Liver (tissue), 9 donors: ENCODE data around the gene PDHA1. TPM values are rescaled to one million over a fixed set of nuclear protein-coding genes. Genes with fewer than 3 reads are reported as not detected.

ENCODE experiments used
- DNase-seq: peaks from one replicate; pipeline ENCODE4 v3.0.0-alpha.2; 2017; ENCODE audit warnings: low spot score
- H3K27ac ChIP-seq, 2 donors: one replicate each; pipeline ENCODE4 v1.7.0; 2013; ENCODE audit warnings: inconsistent platforms in 2 of 2, low read length in 2 of 2, control low read depth in 1 of 2, low read depth in 1 of 2, mild to moderate bottlenecking in 1 of 2
- H3K27me3 ChIP-seq, 4 donors: one replicate each; pipeline versions ENCODE4 v1.6.1 to v1.7.0; 2013; ENCODE audit warnings: low read length in 3 of 4, inconsistent platforms in 1 of 4, mild to moderate bottlenecking in 1 of 4, moderate library complexity in 1 of 4; ENCODE audit not compliant: control insufficient read depth in 4 of 4, insufficient read depth in 4 of 4
- H3K36me3 ChIP-seq, 4 donors: one replicate each; pipeline versions ENCODE4 v1.6.1 to v1.7.0; 2013; ENCODE audit warnings: low read length in 3 of 4, mild to moderate bottlenecking in 3 of 4, low read depth in 1 of 4, moderate library complexity in 1 of 4; ENCODE audit not compliant: control insufficient read depth in 4 of 4, insufficient read depth in 3 of 4
- H3K4me1 ChIP-seq, 4 donors: one replicate each; pipeline versions ENCODE4 v1.6.1 to v1.7.0; 2013; ENCODE audit warnings: low read length in 3 of 4, mild to moderate bottlenecking in 3 of 4, moderate library complexity in 1 of 4; ENCODE audit not compliant: control insufficient read depth in 4 of 4, insufficient read depth in 4 of 4
- H3K4me3 ChIP-seq, 3 donors: one replicate each; pipeline versions ENCODE4 v1.6.1 to v1.7.0; 2013; ENCODE audit warnings: low read length in 3 of 3, control low read depth in 1 of 3, low read depth in 1 of 3, mild to moderate bottlenecking in 1 of 3
- H3K9ac ChIP-seq, 2 donors: one replicate each; pipeline ENCODE4 v1.7.0; 2013; ENCODE audit warnings: low read length in 2 of 2, mild to moderate bottlenecking in 2 of 2, moderate library complexity in 2 of 2, control low read depth in 1 of 2, low read depth in 1 of 2
- H3K9me3 ChIP-seq, 4 donors: one replicate each; pipeline versions ENCODE4 v1.6.1 to v1.7.0; 2013; ENCODE audit warnings: low read length in 3 of 4; ENCODE audit not compliant: control insufficient read depth in 4 of 4
- CTCF ChIP-seq: fragments of 150-350 bp; IDR thresholded peaks from 2 replicates; pipeline ENCODE4 v1.5.1; 2017; ENCODE audit warnings: improper control_type of control experiment, low read depth, low read length; ENCODE audit not compliant: missing input control
- EGR1 ChIP-seq, 2 donors: IDR thresholded peaks; 2 replicates each; pipeline ENCODE4 v1.6.1; 2016 to 2018; ENCODE audit warnings: antibody characterized with exemption in 2 of 2, low read depth in 2 of 2
- FOXA1 ChIP-seq: IDR thresholded peaks from 2 replicates; pipeline ENCODE4 v1.6.1; 2016; ENCODE audit warnings: antibody characterized with exemption
- FOXA2 ChIP-seq: IDR thresholded peaks from 2 replicates; pipeline ENCODE4 v1.6.1; 2016; ENCODE audit warnings: antibody characterized with exemption
- GABPA ChIP-seq, 2 donors: IDR thresholded peaks in 1 of 2; conservative IDR thresholded peaks in 1 of 2; 2 replicates each; pipeline ENCODE4 v1.6.1; 2016; ENCODE audit warnings: antibody characterized with exemption in 2 of 2, mild to moderate bottlenecking in 1 of 2, moderate library complexity in 1 of 2
- HNF4A ChIP-seq, 2 donors: conservative IDR thresholded peaks; 2 replicates each; pipeline ENCODE4 v1.6.1; 2016; ENCODE audit warnings: antibody characterized with exemption in 2 of 2, mild to moderate bottlenecking in 2 of 2
- HNF4G ChIP-seq: IDR thresholded peaks from 2 replicates; pipeline ENCODE4 v1.6.1; 2016; ENCODE audit warnings: antibody characterized with exemption
- JUND ChIP-seq, 2 donors: IDR thresholded peaks; 2 replicates each; pipeline ENCODE4 v1.6.1; 2016; ENCODE audit warnings: antibody characterized with exemption in 2 of 2
- MAX ChIP-seq: IDR thresholded peaks from 2 replicates; pipeline ENCODE4 v1.6.1; 2016; ENCODE audit warnings: antibody characterized with exemption
- NR2F2 ChIP-seq: IDR thresholded peaks from 2 replicates; pipeline ENCODE4 v1.6.1; 2016; ENCODE audit warnings: antibody characterized with exemption
- RAD21 ChIP-seq, 2 donors: IDR thresholded peaks; 2 replicates each; pipeline ENCODE4 v1.6.1; 2016; ENCODE audit warnings: antibody characterized with exemption in 2 of 2, mild to moderate bottlenecking in 2 of 2
- RXRA ChIP-seq, 2 donors: IDR thresholded peaks; 2 replicates each; pipeline ENCODE4 v1.6.1; 2017 to 2018; ENCODE audit warnings: antibody characterized with exemption in 2 of 2, mild to moderate bottlenecking in 1 of 2
- SP1 ChIP-seq: IDR thresholded peaks from 2 replicates; pipeline ENCODE4 v1.6.1; 2018; ENCODE audit warnings: antibody characterized with exemption, mild to moderate bottlenecking
- TAF1 ChIP-seq: conservative IDR thresholded peaks from 2 replicates; pipeline ENCODE4 v1.6.1; 2016; ENCODE audit warnings: antibody characterized with exemption, mild to moderate bottlenecking
- YY1 ChIP-seq: IDR thresholded peaks from 2 replicates; pipeline ENCODE4 v1.6.1; 2016; ENCODE audit warnings: antibody characterized with exemption, mild to moderate bottlenecking
- WGBS: extraction: QIAGEN DNeasy Blood & Tissue Kit; methylation state at CpG from one replicate; pipeline ENCODE4 v1.1.7; 2013; 5-methylcytosine and 5-hydroxymethylcytosine counted together
- polyA plus RNA-seq, 2 donors: library from polyadenylated mRNA; stranded (reverse) in 1 of 2; unstranded in 1 of 2; fragments of 200-250 nt in 1 of 2; fragments of >200 nt in 1 of 2; fragmentation: Nextera tagmentation in 1 of 2; extraction: Ambion mirVana in 1 of 2; gene quantifications; one replicate each; pipeline versions ENCODE4 v1.2.1 to v1.2.3, GENCODE V29; 2013 to 2015
- total RNA-seq, 2 donors: library from RNA; depleted of rRNA; stranded (reverse); fragments of >200 nt; gene quantifications; one replicate each; pipeline ENCODE4 v1.2.3, GENCODE V29; 2014
- TF ChIP-seq, protein P1 (sequence below): IDR thresholded peaks from 2 replicates; pipeline ENCODE4 v1.6.1; 2016; ENCODE audit warnings: antibody characterized with exemption
- TF ChIP-seq, protein P2 (sequence below): IDR thresholded peaks from 2 replicates; pipeline ENCODE4 v1.6.1; 2016; ENCODE audit warnings: antibody characterized with exemption, mild to moderate bottlenecking
- TF ChIP-seq, protein P3 (sequence below): IDR thresholded peaks from 2 replicates; pipeline ENCODE4 v1.6.1; 2016; ENCODE audit warnings: antibody characterized with exemption
- donor health status: healthy.
- donor health status: healthy.
- donor health status: healthy.
- donor health status: healthy.
- donor health status: healthy.

The PDHA1 gene
- total RNA-seq (100 to 1,000 TPM in 1 of 2 donors, 10 to 100 TPM in 1; 63.5 to 118 TPM), polyA plus RNA-seq (100 to 1,000 TPM; 141 to 153 TPM)

- WGBS = under 1% methylated on average over 81 of the region's 81 CpGs
- H3K27ac ChIP-seq = peak within 1 kb of the TSS; percentile 74 to 77
Measured at GRCh38 chrX:19343535-19344408, at the start of gene PDHA1. PDHA1 (plus strand) TSS chrX:19343927; CDS start chrX:19344038, 111 bp downstream.

More at GRCh38 chrX:19343535-19344408, at the start of gene PDHA1:
- peak within 1 kb of the TSS; percentile 86 to 90 (median 89) for H3K4me3 ChIP-seq
- H3K4me1 ChIP-seq = peaks cover 7 to 30% (median 15%) of the 10 kb centered on the region in 4 donors
- peak within 1 kb of the TSS; percentile 36 to 67 for H3K9ac ChIP-seq
- DNase-seq = peak; percentile 90
- TF ChIP-seq FOXA2 = no peak
- TF ChIP-seq GABPA (IDR thresholded peaks at IDR 0.05 in 1 of 2, conservative IDR thresholded peaks at IDR 0.05 in 1 of 2) = no peak
- TF ChIP-seq, protein P1, sequence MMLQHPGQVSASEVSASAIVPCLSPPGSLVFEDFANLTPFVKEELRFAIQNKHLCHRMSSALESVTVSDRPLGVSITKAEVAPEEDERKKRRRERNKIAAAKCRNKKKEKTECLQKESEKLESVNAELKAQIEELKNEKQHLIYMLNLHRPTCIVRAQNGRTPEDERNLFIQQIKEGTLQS = no peak
- peak in 1 of 2 donors; percentile 93 for TF ChIP-seq EGR1 (IDR thresholded peaks at IDR 0.05; ENCODE audit: low read depth in 2 of 2)
- TF ChIP-seq RAD21 (IDR thresholded peaks at IDR 0.05) = no peak
- TF ChIP-seq TAF1 = peak; percentile 27
- TF ChIP-seq, protein P2, sequence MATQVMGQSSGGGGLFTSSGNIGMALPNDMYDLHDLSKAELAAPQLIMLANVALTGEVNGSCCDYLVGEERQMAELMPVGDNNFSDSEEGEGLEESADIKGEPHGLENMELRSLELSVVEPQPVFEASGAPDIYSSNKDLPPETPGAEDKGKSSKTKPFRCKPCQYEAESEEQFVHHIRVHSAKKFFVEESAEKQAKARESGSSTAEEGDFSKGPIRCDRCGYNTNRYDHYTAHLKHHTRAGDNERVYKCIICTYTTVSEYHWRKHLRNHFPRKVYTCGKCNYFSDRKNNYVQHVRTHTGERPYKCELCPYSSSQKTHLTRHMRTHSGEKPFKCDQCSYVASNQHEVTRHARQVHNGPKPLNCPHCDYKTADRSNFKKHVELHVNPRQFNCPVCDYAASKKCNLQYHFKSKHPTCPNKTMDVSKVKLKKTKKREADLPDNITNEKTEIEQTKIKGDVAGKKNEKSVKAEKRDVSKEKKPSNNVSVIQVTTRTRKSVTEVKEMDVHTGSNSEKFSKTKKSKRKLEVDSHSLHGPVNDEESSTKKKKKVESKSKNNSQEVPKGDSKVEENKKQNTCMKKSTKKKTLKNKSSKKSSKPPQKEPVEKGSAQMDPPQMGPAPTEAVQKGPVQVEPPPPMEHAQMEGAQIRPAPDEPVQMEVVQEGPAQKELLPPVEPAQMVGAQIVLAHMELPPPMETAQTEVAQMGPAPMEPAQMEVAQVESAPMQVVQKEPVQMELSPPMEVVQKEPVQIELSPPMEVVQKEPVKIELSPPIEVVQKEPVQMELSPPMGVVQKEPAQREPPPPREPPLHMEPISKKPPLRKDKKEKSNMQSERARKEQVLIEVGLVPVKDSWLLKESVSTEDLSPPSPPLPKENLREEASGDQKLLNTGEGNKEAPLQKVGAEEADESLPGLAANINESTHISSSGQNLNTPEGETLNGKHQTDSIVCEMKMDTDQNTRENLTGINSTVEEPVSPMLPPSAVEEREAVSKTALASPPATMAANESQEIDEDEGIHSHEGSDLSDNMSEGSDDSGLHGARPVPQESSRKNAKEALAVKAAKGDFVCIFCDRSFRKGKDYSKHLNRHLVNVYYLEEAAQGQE = peak; percentile 60
- TF ChIP-seq, protein P3, sequence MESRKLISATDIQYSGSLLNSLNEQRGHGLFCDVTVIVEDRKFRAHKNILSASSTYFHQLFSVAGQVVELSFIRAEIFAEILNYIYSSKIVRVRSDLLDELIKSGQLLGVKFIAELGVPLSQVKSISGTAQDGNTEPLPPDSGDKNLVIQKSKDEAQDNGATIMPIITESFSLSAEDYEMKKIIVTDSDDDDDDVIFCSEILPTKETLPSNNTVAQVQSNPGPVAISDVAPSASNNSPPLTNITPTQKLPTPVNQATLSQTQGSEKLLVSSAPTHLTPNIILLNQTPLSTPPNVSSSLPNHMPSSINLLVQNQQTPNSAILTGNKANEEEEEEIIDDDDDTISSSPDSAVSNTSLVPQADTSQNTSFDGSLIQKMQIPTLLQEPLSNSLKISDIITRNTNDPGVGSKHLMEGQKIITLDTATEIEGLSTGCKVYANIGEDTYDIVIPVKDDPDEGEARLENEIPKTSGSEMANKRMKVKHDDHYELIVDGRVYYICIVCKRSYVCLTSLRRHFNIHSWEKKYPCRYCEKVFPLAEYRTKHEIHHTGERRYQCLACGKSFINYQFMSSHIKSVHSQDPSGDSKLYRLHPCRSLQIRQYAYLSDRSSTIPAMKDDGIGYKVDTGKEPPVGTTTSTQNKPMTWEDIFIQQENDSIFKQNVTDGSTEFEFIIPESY = no peak
- TF ChIP-seq FOXA1 = peak; percentile 24
- peak; percentile 68 for TF ChIP-seq SP1
- TF ChIP-seq HNF4G = no peak
- no peak for TF ChIP-seq JUND (IDR thresholded peaks at IDR 0.05)
- TF ChIP-seq NR2F2 = no peak
- TF ChIP-seq RXRA (IDR thresholded peaks at IDR 0.05) = peak in 1 of 2 donors; percentile 19
- no peak for TF ChIP-seq CTCF
- TF ChIP-seq MAX = no peak
- TF ChIP-seq HNF4A (conservative IDR thresholded peaks at IDR 0.05) = no peak
- peak; percentile 53 for TF ChIP-seq YY1
- H3K36me3 ChIP-seq = no peaks in the 10 kb centered on the region
- no peaks in the 10 kb centered on the region for H3K27me3 ChIP-seq
- no peaks in the 10 kb centered on the region for H3K9me3 ChIP-seq
